Effector CD4-positive, alpha-beta T cell (primary cell): Measurements from ENCODE around the gene DYNLT2.
"Not testable (repeated sequence)": the region's sequence is repeated elsewhere in the genome, so short reads cannot be mapped to it uniquely, and the experiment has no call there.

Experiments used
- DNase-seq: peaks from one replicate; pipeline ENCODE4 v3.0.0-alpha.2; 2020

Gene DYNLT2

GRCh38 chr6:169783401-169783800, 32.0 kb upstream of the DYNLT2 start:
- no peak for DNase-seq

- DNase-seq: no peak
These were observed 31.6 kb upstream of the DYNLT2 start for GRCh38 chr6:169782966-169783365.

GRCh38 chr6:169780571-169781091, 29.3 kb upstream of the DYNLT2 start:
- DNase-seq: no peak

GRCh38 chr6:169779896-169780295, 28.5 kb upstream of the DYNLT2 start:
- DNase-seq: no peak

- DNase-seq: no peak
These were observed 27.9 kb upstream of the DYNLT2 start for GRCh38 chr6:169779092-169779815.

- DNase-seq: no peak
These were observed 27.3 kb upstream of the DYNLT2 start for GRCh38 chr6:169778646-169779045.

GRCh38 chr6:169777896-169778295, 26.5 kb upstream of the DYNLT2 start:
- DNase-seq: no peak

GRCh38 chr6:169776379-169776778, 25.0 kb upstream of the DYNLT2 start:
- no peak for DNase-seq

- DNase-seq: no peak
These were observed 23.9 kb upstream of the DYNLT2 start for GRCh38 chr6:169775321-169775720.

GRCh38 chr6:169774347-169774746, 23.0 kb upstream of the DYNLT2 start:
- DNase-seq: no peak

GRCh38 chr6:169766921-169767736, 15.8 kb upstream of the DYNLT2 start:
- no peak for DNase-seq

- DNase-seq: no peak
These were observed 14.9 kb upstream of the DYNLT2 start for GRCh38 chr6:169766232-169766631.

- DNase-seq: not testable (repeated sequence)
These were observed 14.4 kb upstream of the DYNLT2 start for GRCh38 chr6:169765789-169766188.

GRCh38 chr6:169763881-169764280, 12.5 kb upstream of the DYNLT2 start:
- no peak for DNase-seq

- DNase-seq: no peak
These were observed 11.9 kb upstream of the DYNLT2 start for GRCh38 chr6:169763308-169763707.

- no peak for DNase-seq
These were observed 3.8 kb upstream of the DYNLT2 start for GRCh38 chr6:169755162-169755561.

GRCh38 chr6:169752074-169752623, 777 bp upstream of the DYNLT2 start:
- no peak for DNase-seq

GRCh38 chr6:169746556-169746955, 4.8 kb downstream of the DYNLT2 start:
- DNase-seq: no peak

GRCh38 chr6:169745405-169745804, 6.0 kb downstream of the DYNLT2 start:
- DNase-seq: no peak

- no peak for DNase-seq
These were observed 10.0 kb downstream of the DYNLT2 start for GRCh38 chr6:169741344-169741743.

- no peak for DNase-seq
These were observed 12.3 kb downstream of the DYNLT2 start for GRCh38 chr6:169738976-169739529.

GRCh38 chr6:169738204-169738975, 13.0 kb downstream of the DYNLT2 start:
- no peak for DNase-seq

GRCh38 chr6:169729961-169730360, 21.4 kb downstream of the DYNLT2 start:
- DNase-seq: no peak
